Coronary artery (tissue), 2 donors: ENCODE data around the gene ECT2L.

Source experiments
- DNase-seq: peaks from one replicate; pipeline ENCODE4 v3.0.0-alpha.2; 2017; ENCODE audit warnings: low spot score
- H3K27ac ChIP-seq, 2 donors: fragments of 200-600 bp; sonication (generic); one replicate each; pipeline ENCODE4 v1.5.1; 2016 to 2019
- H3K4me3 ChIP-seq: fragments of 200-600 bp; sonication (generic); 2 replicates; pipeline ENCODE4 v1.5.1; 2016; ENCODE audit warnings: mild to moderate bottlenecking, moderate library complexity
- TF ChIP-seq, protein P1 (sequence below): fragments of 200-600 bp; sonication (generic); IDR thresholded peaks from one replicate; pipeline ENCODE4 v1.5.1; 2019; ENCODE audit warnings: antibody characterized with exemption

ECT2L gene

DNA sequence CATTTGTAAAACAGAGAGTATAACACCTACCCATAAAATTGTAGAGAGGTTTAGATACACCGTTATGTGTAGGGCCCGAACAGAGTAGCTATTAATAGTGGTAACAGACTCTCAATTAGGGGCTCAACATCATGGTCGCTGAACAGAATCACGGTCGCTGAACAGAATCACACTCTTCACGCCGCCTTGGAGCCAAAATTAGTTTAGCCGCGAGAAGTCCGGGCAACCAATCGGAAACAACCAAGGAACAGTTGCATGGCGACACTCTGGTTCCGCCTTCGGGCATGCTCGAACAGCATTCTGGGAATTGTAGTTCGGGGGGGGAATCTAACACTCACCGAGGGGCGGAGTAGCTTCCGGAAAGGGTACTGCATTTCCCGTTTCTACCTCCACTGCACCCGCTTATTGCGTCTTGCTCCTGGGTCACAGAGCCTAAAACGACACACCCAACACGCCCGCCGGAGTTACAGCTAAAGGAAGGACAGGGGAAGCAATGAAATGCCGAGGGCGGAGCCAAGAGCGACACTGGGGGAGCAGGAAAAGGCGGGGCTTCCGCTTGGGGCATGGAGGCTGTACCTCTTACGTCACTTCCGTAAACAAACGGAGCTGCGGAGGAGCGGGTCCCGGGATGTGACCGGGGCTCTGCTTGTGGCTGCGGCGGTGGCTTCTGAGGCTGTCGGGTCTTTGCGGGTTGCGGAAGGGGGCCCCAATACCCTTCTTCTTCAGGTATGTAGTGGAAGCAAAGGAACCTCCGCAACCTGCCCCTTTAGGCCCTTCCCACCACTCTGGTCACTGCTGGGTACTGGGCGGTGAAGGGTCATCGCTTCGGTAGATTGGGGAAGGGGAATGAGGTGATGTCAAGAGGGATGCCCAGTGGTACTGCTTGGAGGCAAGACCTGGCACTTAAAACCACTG, 22.5 kb upstream of the ECT2L start, which contains the start of gene CCDC28A:
Gene CCDC28A (plus strand): TSS at position 593 of the 915 bp plus-strand sequence. CDS start 2,352 bp downstream, outside the sequence.
- peak; percentile 97 for DNase-seq
- TF ChIP-seq, protein P1, sequence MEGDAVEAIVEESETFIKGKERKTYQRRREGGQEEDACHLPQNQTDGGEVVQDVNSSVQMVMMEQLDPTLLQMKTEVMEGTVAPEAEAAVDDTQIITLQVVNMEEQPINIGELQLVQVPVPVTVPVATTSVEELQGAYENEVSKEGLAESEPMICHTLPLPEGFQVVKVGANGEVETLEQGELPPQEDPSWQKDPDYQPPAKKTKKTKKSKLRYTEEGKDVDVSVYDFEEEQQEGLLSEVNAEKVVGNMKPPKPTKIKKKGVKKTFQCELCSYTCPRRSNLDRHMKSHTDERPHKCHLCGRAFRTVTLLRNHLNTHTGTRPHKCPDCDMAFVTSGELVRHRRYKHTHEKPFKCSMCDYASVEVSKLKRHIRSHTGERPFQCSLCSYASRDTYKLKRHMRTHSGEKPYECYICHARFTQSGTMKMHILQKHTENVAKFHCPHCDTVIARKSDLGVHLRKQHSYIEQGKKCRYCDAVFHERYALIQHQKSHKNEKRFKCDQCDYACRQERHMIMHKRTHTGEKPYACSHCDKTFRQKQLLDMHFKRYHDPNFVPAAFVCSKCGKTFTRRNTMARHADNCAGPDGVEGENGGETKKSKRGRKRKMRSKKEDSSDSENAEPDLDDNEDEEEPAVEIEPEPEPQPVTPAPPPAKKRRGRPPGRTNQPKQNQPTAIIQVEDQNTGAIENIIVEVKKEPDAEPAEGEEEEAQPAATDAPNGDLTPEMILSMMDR: no peak
- peak within 1 kb of the TSS; percentile 86 to 98 for H3K27ac ChIP-seq
- H3K4me3 ChIP-seq: peak within 1 kb of the TSS; percentile 94

DNA sequence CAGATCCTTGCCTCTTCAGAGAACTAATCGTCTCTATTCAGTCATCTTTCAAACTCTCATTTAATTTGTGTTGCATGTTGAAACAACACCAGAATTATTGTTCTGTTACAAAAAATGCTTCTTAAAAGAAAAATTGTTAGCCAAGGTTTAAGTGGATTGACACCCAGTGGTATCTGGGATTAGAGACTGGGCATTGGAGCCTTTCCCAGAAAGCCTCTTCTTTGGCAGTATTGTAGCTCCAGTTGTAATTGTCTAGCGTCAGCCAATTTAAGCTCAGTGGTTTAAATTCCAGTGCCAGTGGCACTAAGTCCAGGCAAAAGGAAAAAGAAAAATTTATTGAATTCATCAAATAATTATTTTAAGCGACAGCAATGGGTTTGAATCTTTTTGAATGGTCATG, 21.5 kb upstream of the ECT2L start:
- peak overlapping the region; percentile 86 to 98 for H3K27ac ChIP-seq
- no peak for DNase-seq
- peak overlapping the region; percentile 94 for H3K4me3 ChIP-seq
- TF ChIP-seq, protein P1: no peak

DNA sequence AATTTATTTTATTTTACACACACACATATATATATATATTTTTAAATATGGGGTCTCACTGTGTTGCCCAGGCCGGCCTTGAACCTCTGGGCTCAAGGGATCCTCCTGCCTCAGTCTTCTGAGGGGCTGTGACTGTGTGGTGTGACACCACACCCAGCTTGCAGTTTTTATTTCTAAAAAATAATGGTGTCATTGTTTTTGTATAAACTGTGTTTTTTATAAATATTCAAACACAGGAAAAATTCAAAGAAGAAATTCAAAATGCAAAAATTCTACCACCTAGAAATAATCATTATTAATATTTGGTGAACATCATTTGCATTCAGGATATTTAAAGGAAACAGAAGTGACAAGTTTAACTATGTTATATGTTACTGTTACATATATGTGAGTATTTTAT, 19.2 kb upstream of the ECT2L start:
- H3K4me3 ChIP-seq: no peak overlapping the region
- TF ChIP-seq, protein P1: no peak
- no peak for DNase-seq
- no peak overlapping the region for H3K27ac ChIP-seq

DNA sequence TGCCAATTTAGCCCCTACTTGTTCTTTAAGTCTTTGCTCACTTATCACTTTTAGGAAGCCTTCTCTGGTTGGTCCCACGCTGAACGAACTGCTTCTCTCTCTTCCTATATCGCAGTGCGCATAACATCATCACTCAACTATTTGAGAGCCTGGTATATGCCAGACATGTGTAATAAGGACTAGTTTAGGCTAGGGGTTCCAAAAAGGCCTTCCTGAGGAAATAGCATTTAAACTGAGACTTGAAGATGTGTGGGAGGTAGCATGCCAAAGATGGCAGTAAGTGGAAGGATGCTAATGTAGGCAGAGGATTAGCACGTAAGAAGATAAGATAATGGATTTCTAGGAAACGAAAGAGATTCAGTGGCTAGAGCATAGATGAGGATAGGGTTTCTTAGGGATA, 17.6 kb upstream of the ECT2L start:
- TF ChIP-seq, protein P1: no peak
- no peak for DNase-seq
- no peak overlapping the region for H3K27ac ChIP-seq
- no peak overlapping the region for H3K4me3 ChIP-seq

DNA sequence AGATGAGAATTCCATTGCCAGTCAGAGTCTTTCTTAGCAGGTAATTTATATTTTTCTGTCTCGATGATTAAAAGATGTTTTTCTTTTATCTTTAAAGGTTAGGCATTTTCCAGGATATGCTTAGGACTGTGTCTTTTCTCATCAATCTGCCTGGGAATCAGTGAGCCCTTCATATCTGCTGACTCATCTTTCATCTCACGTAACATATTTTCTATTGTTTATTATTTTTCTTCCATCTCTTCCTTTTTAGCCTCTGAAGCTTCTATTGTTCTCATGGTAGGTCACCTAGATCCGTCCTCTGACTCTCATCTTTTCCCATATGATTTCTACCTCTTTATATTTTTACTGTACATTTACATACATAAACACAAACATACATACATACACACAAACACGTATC, 13.6 kb upstream of the ECT2L start:
- TF ChIP-seq, protein P1: no peak

DNA sequence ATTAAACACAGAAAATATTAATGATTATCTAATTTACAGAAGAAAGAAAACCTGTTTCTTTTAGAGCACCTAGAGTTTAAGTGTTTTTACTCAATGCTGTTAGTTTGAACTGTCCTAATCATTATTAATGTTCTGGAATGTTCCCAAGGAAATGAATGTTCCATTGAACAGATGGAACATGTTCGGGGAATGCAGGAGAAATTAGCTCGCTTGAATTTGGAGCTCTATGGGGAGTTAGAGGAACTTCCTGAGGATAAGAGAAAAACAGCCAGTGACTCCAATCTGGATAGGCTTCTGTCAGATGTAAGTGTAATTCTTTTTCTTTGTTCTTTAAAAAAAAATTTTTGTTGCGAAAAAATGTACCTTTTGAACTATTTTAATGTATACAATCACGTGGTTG, 10.8 kb upstream of the ECT2L start:
- Histone ChIP-seq H3K4me3 (no peak overlapping the region), H3K27ac (no peak overlapping the region)
- TF ChIP-seq, protein P1: no peak
- DNase-seq: no peak

More for the DNA sequence above, 13.6 kb upstream of the ECT2L start:
- DNase-seq: no peak
- Histone ChIP-seq H3K4me3 (no peak overlapping the region), H3K27ac (no peak overlapping the region)

DNA sequence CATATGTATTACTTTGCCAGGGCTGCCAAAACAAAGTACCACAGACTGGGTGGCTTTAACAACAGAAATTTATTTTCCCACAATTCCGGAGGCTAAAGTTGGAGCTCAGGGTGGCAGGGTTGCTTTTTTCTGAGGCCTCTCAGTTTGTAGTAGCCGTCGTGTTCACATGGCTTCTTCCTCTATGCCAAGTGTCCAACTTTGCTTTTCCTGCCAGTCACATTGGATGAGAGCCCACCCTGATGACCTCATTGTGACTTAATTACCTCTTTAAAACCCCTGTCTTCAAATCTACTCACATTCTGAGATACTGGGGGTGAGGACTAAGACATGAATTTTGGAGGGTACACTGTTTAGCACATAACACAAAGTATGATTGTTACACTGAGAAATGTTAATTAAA, 9.9 kb upstream of the ECT2L start:
- TF ChIP-seq, protein P1: no peak
- DNase-seq: no peak
- no peak overlapping the region for H3K27ac ChIP-seq
- no peak overlapping the region for H3K4me3 ChIP-seq
